BJ (cell line): ENCODE data around the gene APBA2. TPM values are rescaled to one million over a fixed set of nuclear protein-coding genes. Genes with fewer than 3 reads are reported as not detected.

Experiments used
- CTCF ChIA-PET: fragments of 350-600 bp; formaldehyde crosslinking; extraction: SDS; loops from one replicate; lab custom pipeline; 2021; ENCODE audit warnings: antibody characterized with exemption, inconsistent platforms; lab: Yijun Ruan, JAX
- POLR2A ChIA-PET: fragments of 300-600 bp; sonication (Branson Sonifier 250); formaldehyde crosslinking; extraction: SDS; loops from one replicate; lab custom pipeline; 2021; ENCODE audit warnings: antibody characterized with exemption; lab: Charles Lee
- DNase-seq: peaks from one replicate; pipeline ENCODE4 v3.0.0-alpha.2; 2011; ENCODE audit warnings: low read depth
- H3K27me3 ChIP-seq: 2 replicates; pipeline ENCODE4 v1.6.0; 2011; ENCODE audit warnings: low read length; ENCODE audit not compliant: control insufficient read depth, insufficient read depth
- H3K36me3 ChIP-seq: 2 replicates; pipeline ENCODE4 v1.5.1; 2011; ENCODE audit warnings: low read length; ENCODE audit not compliant: control insufficient read depth, insufficient read depth
- H3K4me3 ChIP-seq: 2 replicates; pipeline ENCODE4 v1.5.1; 2011; ENCODE audit warnings: low read depth, mild to moderate bottlenecking, control low read depth, low read length
- polyA plus RNA-seq: library from polyadenylated mRNA; depleted of rRNA; stranded (reverse); fragments of >200 nt; gene quantifications from 2 replicates; pipeline ENCODE4 v1.2.3, GENCODE V29; 2011
- TF ChIP-seq, protein P1 (sequence below): IDR thresholded peaks from 2 replicates; pipeline ENCODE4 v1.5.1; 2011; ENCODE audit warnings: low read depth, mild to moderate bottlenecking, control low read depth, inconsistent platforms, low read length, moderate library complexity; ENCODE audit not compliant: insufficient read depth

Gene APBA2
- polyA plus RNA-seq, 1 experiment: 15.1 TPM

DNA sequence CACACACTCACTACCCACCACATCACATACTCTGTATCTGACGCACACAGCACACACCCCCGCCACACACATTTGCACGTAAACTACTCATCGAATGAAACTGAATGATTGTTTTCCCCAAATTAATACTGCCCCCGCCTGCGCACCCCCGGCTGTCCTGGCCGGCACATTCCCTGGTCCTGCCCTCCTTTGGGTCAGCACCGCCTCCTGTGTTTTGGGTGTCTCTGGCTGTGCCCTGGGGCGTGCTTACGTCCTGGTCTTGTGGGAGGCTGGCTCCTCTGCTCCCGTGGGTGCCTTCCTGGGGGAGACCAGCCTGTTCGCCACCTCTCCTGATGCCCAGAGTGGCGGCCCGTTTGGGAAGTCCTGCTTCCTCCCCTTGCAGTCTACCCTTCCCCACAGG lies 30.2 kb downstream of the APBA2 start:
- Histone ChIP-seq H3K27me3 (no peaks in the 10 kb centered on the region), H3K4me3 (no peak overlapping the region), H3K36me3 (no peaks in the 10 kb centered on the region)
- POLR2A ChIA-PET: no interaction called here
- DNase-seq: no peak
- TF ChIP-seq, protein P1, sequence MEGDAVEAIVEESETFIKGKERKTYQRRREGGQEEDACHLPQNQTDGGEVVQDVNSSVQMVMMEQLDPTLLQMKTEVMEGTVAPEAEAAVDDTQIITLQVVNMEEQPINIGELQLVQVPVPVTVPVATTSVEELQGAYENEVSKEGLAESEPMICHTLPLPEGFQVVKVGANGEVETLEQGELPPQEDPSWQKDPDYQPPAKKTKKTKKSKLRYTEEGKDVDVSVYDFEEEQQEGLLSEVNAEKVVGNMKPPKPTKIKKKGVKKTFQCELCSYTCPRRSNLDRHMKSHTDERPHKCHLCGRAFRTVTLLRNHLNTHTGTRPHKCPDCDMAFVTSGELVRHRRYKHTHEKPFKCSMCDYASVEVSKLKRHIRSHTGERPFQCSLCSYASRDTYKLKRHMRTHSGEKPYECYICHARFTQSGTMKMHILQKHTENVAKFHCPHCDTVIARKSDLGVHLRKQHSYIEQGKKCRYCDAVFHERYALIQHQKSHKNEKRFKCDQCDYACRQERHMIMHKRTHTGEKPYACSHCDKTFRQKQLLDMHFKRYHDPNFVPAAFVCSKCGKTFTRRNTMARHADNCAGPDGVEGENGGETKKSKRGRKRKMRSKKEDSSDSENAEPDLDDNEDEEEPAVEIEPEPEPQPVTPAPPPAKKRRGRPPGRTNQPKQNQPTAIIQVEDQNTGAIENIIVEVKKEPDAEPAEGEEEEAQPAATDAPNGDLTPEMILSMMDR: no peak
- CTCF ChIA-PET: no interaction called here

DNA sequence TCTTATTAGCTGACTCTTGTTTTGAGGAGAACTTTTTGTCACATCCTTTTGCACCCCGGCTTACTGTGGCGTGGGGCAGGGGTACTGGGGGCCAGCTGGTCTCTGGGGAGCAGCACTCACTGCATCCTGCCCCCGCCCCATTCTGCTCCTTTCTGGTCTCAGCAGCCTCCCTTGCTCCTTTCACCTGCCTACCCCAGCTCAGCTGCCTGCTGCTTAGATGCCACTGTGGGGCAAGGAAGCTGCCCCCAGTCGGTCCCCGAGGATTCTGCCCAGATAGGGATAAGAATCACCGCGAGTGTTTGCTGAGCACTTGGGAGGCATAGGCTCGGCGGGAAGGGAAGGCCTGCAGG lies 32.0 kb downstream of the APBA2 start:
- CTCF ChIA-PET: no interaction called here
- POLR2A ChIA-PET: no interaction called here
- Histone ChIP-seq H3K36me3 (peaks cover 1% of the 10 kb centered on the region; the same call in 1 of the 2 replicates), H3K4me3 (no peak overlapping the region), H3K27me3 (no peaks in the 10 kb centered on the region)
- TF ChIP-seq, protein P1: no peak
- no peak for DNase-seq

DNA sequence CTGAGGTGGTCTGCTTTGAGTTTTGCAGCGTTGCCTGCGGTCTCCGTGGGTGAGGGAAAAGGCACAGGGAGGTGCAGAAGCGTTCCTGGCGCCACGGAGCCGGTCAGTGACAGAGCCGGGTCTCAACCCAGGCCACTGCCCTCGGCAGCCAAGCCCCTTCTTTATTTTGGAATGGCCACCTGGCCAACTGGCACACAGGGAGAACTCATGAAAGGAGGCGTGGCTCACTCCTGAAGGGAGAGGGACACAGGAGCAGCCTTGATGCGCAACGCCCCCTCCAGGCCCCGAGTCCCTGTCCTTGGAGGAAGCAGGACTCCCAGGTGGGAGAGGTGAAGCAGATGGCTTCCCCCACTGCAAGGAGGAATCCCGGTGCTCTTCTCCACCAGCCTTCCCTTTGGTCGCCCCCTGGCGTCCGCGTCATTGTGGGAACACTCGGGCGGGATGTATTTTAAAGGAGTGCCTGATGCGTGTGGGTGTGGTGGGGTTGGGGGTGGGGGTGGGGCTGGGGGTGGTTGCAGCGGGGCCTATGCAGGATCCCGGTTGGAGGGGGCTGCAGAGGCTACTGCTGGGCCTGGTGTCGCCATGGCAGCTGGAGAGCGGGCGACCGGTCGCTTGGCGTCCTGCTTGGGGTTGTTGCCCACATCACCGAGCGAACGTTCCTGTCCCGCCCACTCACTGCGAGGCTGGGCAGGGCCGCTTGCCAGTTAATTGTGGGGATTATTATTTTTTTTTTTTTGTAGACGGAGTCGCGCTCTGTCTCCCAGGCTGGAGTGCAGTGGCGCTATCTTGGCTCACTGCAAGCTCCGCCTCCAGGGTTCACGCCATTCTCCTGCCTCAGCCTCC lies 32.6 kb downstream of the APBA2 start:
- ChIA-PET CTCF (no interaction called here), POLR2A (no interaction called here)
- peaks cover 1% of the 10 kb centered on the region; the same call in 1 of the 2 replicates for H3K36me3 ChIP-seq
- DNase-seq: no peak
- TF ChIP-seq, protein P1: no peak
- no peak overlapping the region for H3K4me3 ChIP-seq
- no peaks in the 10 kb centered on the region for H3K27me3 ChIP-seq

- Histone ChIP-seq H3K36me3 (peaks cover 1% of the 10 kb centered on the region; the same call in 1 of the 2 replicates), H3K27me3 (no peaks in the 10 kb centered on the region), H3K4me3 (no peak overlapping the region)
- POLR2A ChIA-PET: no interaction called here
- DNase-seq: no peak
- CTCF ChIA-PET: interaction anchor here (0.5 kb wide), 1 partner anchor 61 kb away, joined by 3 read pairs; no protein-coding TSS in a partner anchor
- TF ChIP-seq, protein P1: no peak
These were observed 33.4 kb downstream of the APBA2 start for GRCh38 chr15:28919201-28919635.
